H1 (cell line): ENCODE measurements around the gene GPR143. TPM values are rescaled to one million over a fixed set of nuclear protein-coding genes. Genes with fewer than 3 reads are reported as not detected.
A peak's percentile ranks its signal among the peaks of the same experiment; 100 is the strongest.

Experiments used
- CTCF ChIA-PET: fragments of 300-600 bp; sonication (Branson Sonifier 250); formaldehyde crosslinking; loops from one replicate; lab custom pipeline; 2021; ENCODE audit not compliant: partially characterized antibody; lab: Charles Lee
- POLR2A ChIA-PET: fragments of 300-600 bp; sonication (Branson Sonifier 250); formaldehyde crosslinking; loops from one replicate; lab custom pipeline; 2021; ENCODE audit warnings: inconsistent platforms; ENCODE audit not compliant: partially characterized antibody; lab: Charles Lee
- DNase-seq, 2 experiments: peaks; one replicate each; pipeline versions ENCODE4 v3.0.0 to v3.0.0-alpha.2; 2010 to 2022; ENCODE audit warnings: low spot score in 2 of 2, low read depth in 1 of 2, mixed read lengths in 1 of 2
- FAIRE-seq: peaks from 2 replicates; lab custom pipeline; 2011; peaks lifted over from hg19 to GRCh38; lab: Jason Lieb, UNC
- H2AFZ ChIP-seq: 2 replicates; pipeline ENCODE4 v1.8.1; 2012; ENCODE audit warnings: low read length, inconsistent platforms
- H2AK5ac ChIP-seq: 2 replicates; pipeline ENCODE4 v1.6.1; 2013; ENCODE audit warnings: low read depth, low read length
- H2BK120ac ChIP-seq: replicated peaks from 2 replicates; pipeline ENCODE3; 2013; ENCODE audit warnings: low read depth, low read length, inconsistent platforms
- H2BK12ac ChIP-seq: 2 replicates; pipeline ENCODE4 v1.6.1; 2013; ENCODE audit warnings: low read depth, low read length
- H2BK15ac ChIP-seq: 2 replicates; pipeline ENCODE4 v1.6.1; 2013; ENCODE audit warnings: low read length
- H2BK20ac ChIP-seq: 2 replicates; pipeline ENCODE4 v1.6.1; 2013; ENCODE audit warnings: low read length
- H2BK5ac ChIP-seq: 2 replicates; pipeline ENCODE4 v1.6.1; 2013; ENCODE audit warnings: low read depth, low read length
- H3K14ac ChIP-seq: 2 replicates; pipeline ENCODE4 v1.6.1; 2013; ENCODE audit warnings: inconsistent platforms; ENCODE audit not compliant: insufficient read length
- H3K18ac ChIP-seq: 2 replicates; pipeline ENCODE4 v1.6.1; 2013; ENCODE audit warnings: low read length; ENCODE audit errors: extremely low read depth
- H3K23ac ChIP-seq: 2 replicates; pipeline ENCODE4 v1.6.1; 2013; ENCODE audit warnings: inconsistent platforms; ENCODE audit not compliant: insufficient read length
- H3K23me2 ChIP-seq: 2 replicates; pipeline ENCODE4 v1.6.1; 2013; ENCODE audit warnings: low read depth, low read length
- H3K27ac ChIP-seq: 2 replicates; pipeline ENCODE4 v1.6.1; 2011; ENCODE audit warnings: low read depth, low read length, inconsistent platforms
- H3K27me3 ChIP-seq, 4 experiments: replicated peaks in 1 of 4; 1 replicate in 1 of 4; 2 replicates in 3 of 4; pipeline versions ENCODE4 v1.6.1 to v1.8.1; 2011 to 2013; ENCODE audit warnings: low read length in 3 of 4, mild to moderate bottlenecking in 3 of 4, inconsistent platforms in 2 of 4, mixed read lengths in 2 of 4, moderate library complexity in 1 of 4; ENCODE audit not compliant: control insufficient read depth in 3 of 4, insufficient read depth in 3 of 4; ENCODE audit errors: extremely low read depth in 1 of 4
- H3K36me3 ChIP-seq, 4 experiments: 2 replicates each; pipeline versions ENCODE4 v1.6.1 to v1.8.1; 2011 to 2013; ENCODE audit warnings: mild to moderate bottlenecking in 4 of 4, low read length in 3 of 4, moderate library complexity in 2 of 4, control low read depth in 1 of 4, inconsistent platforms in 1 of 4; ENCODE audit not compliant: insufficient read depth in 4 of 4, control insufficient read depth in 2 of 4
- H3K4ac ChIP-seq: replicated peaks from 2 replicates; pipeline ENCODE3; 2013; ENCODE audit warnings: low read length, low read depth, mixed read lengths, inconsistent platforms; ENCODE audit not compliant: insufficient read length
- H3K4me1 ChIP-seq, 4 experiments: replicated peaks in 1 of 4; 1 replicate in 1 of 4; 2 replicates in 3 of 4; pipeline versions ENCODE4 v1.6.1 to v1.8.1; 2011 to 2013; ENCODE audit warnings: low read length in 3 of 4, inconsistent platforms in 2 of 4, mixed read lengths in 1 of 4; ENCODE audit not compliant: insufficient read depth in 4 of 4, control insufficient read depth in 3 of 4
- H3K4me2 ChIP-seq, 2 experiments: 2 replicates each; pipeline versions ENCODE4 v1.6.1 to v1.8.1; 2011 to 2013; ENCODE audit warnings: low read depth in 2 of 2, low read length in 2 of 2, control low read depth in 1 of 2, inconsistent platforms in 1 of 2, mild to moderate bottlenecking in 1 of 2; ENCODE audit not compliant: insufficient read depth in 1 of 2
- H3K4me3 ChIP-seq, 4 experiments: fragments of 200-600, 300-600 bp in 1 of 4; sonication (generic), shearing (Covaris generic), sonication (Bioruptor Twin) in 1 of 4; 2 replicates each; pipeline versions ENCODE4 v1.5.1 to v1.8.1; 2011 to 2016; ENCODE audit warnings: low read length in 4 of 4, low read depth in 3 of 4, control low read depth in 2 of 4, inconsistent platforms in 2 of 4, mild to moderate bottlenecking in 2 of 4, mixed read lengths in 1 of 4, moderate library complexity in 1 of 4; ENCODE audit not compliant: insufficient read depth in 2 of 4; ENCODE audit errors: extremely low read depth in 1 of 4
- H3K56ac ChIP-seq: replicated peaks from 2 replicates; pipeline ENCODE3; 2013; ENCODE audit warnings: low read depth, mild to moderate bottlenecking, mixed read lengths, low read length, inconsistent platforms; ENCODE audit not compliant: insufficient read length
- H3K79me1 ChIP-seq: 2 replicates; pipeline ENCODE4 v1.6.1; 2013; ENCODE audit warnings: low read depth, low read length, control low read depth
- H3K79me2 ChIP-seq, 2 experiments: 2 replicates each; pipeline versions ENCODE4 v1.6.1 to v1.8.1; 2012 to 2013; ENCODE audit warnings: low read length in 2 of 2, mild to moderate bottlenecking in 2 of 2, inconsistent platforms in 1 of 2; ENCODE audit not compliant: insufficient read depth in 2 of 2, control insufficient read depth in 1 of 2
- H3K9ac ChIP-seq, 4 experiments: replicated peaks in 1 of 4; 1 replicate in 1 of 4; 2 replicates in 3 of 4; pipeline versions ENCODE4 v1.6.1 to v1.8.1; 2011 to 2013; ENCODE audit warnings: low read depth in 3 of 4, low read length in 3 of 4, control low read depth in 2 of 4, mild to moderate bottlenecking in 2 of 4, moderate library complexity in 2 of 4, inconsistent platforms in 1 of 4; ENCODE audit errors: extremely low read depth in 1 of 4
- H3K9me3 ChIP-seq, 2 experiments: 2 replicates each; pipeline versions ENCODE4 v1.6.1 to v1.8.1; 2012 to 2013; ENCODE audit warnings: mild to moderate bottlenecking in 2 of 2, moderate library complexity in 2 of 2, control low read depth in 1 of 2, inconsistent platforms in 1 of 2, low read depth in 1 of 2, low read length in 1 of 2, mixed read lengths in 1 of 2; ENCODE audit not compliant: insufficient read depth in 2 of 2
- H4K20me1 ChIP-seq, 2 experiments: replicated peaks in 1 of 2; 2 replicates each; pipeline versions ENCODE3 to v1.8.1; 2011 to 2013; ENCODE audit warnings: inconsistent platforms in 2 of 2, low read length in 2 of 2, mild to moderate bottlenecking in 1 of 2; ENCODE audit not compliant: insufficient read depth in 2 of 2, control insufficient read depth in 1 of 2
- H4K5ac ChIP-seq: 2 replicates; pipeline ENCODE4 v1.6.1; 2013; ENCODE audit warnings: low read length, low read depth, mixed read lengths, inconsistent platforms; ENCODE audit not compliant: insufficient read length
- H4K8ac ChIP-seq: 2 replicates; pipeline ENCODE4 v1.8.0; 2013; ENCODE audit warnings: mild to moderate bottlenecking, moderate library complexity, low read length, inconsistent platforms; ENCODE audit not compliant: insufficient read depth; ENCODE audit errors: extremely low read depth
- H4K91ac ChIP-seq: replicated peaks from 2 replicates; pipeline ENCODE3; 2013; ENCODE audit warnings: low read length, mixed read lengths, inconsistent platforms; ENCODE audit not compliant: insufficient read length
- CBX5 ChIP-seq: fragments of 300-800, 300-1000 bp; sonication (generic); IDR thresholded peaks from 2 replicates; pipeline ENCODE4 v1.7.1; 2016; ENCODE audit warnings: antibody characterized with exemption, low read length, low read depth
- CBX8 ChIP-seq: fragments of 300-800, 300-1000 bp; sonication (generic); IDR thresholded peaks from 2 replicates; pipeline ENCODE4 v1.7.1; 2016; ENCODE audit warnings: low read depth, low read length, borderline replicate concordance
- CTBP2 ChIP-seq: IDR thresholded peaks from 2 replicates; pipeline ENCODE4 v1.7.0; 2011; ENCODE audit warnings: borderline replicate concordance, mild to moderate bottlenecking, moderate library complexity, mixed read lengths, low read length; ENCODE audit not compliant: insufficient read depth, insufficient read length
- GABPA ChIP-seq: IDR thresholded peaks from 2 replicates; pipeline ENCODE4 v1.6.1; 2011; ENCODE audit warnings: mild to moderate bottlenecking, low read length, moderate library complexity, borderline replicate concordance; ENCODE audit not compliant: insufficient read depth
- NANOG ChIP-seq: IDR thresholded peaks from 2 replicates; pipeline ENCODE4 v1.6.1; 2011; ENCODE audit warnings: low read length, low read depth, mild to moderate bottlenecking, inconsistent platforms; ENCODE audit not compliant: insufficient read depth, poor library complexity, severe bottlenecking
- NRF1 ChIP-seq: IDR thresholded peaks from 2 replicates; pipeline ENCODE4 v1.6.1; 2011; ENCODE audit warnings: mild to moderate bottlenecking, low read depth, low read length, improper control_type of control experiment
- PHF8 ChIP-seq: fragments of 200-600 bp; sonication (generic); conservative IDR thresholded peaks from 2 replicates; pipeline ENCODE4 v1.7.1; 2012; ENCODE audit warnings: low read depth, mild to moderate bottlenecking, inconsistent platforms, low read length, moderate library complexity
- RFX5 ChIP-seq: IDR thresholded peaks from 2 replicates; pipeline ENCODE4 v1.6.1; 2011; ENCODE audit warnings: low read depth, low read length, improper control_type of control experiment, borderline replicate concordance
- RNF2 ChIP-seq: fragments of 200-900, 300-1000 bp; sonication (generic); IDR thresholded peaks from 2 replicates; pipeline ENCODE4 v1.7.1; 2016; ENCODE audit warnings: borderline replicate concordance, low read depth, mild to moderate bottlenecking, antibody characterized with exemption, low read length; ENCODE audit not compliant: poor library complexity, severe bottlenecking; ENCODE audit errors: missing control alignments
- SP2 ChIP-seq: IDR thresholded peaks from 2 replicates; pipeline ENCODE4 v1.6.1; 2012; ENCODE audit warnings: mild to moderate bottlenecking, low read length, inconsistent platforms
- TEAD4 ChIP-seq: IDR thresholded peaks from 2 replicates; pipeline ENCODE4 v1.6.1; 2012; ENCODE audit warnings: low read depth, low read length, inconsistent platforms, mixed read lengths
- WGBS, 2 experiments: shearing (Covaris generic) in 1 of 2; methylation state at CpG; one replicate each; pipeline versions ENCODE4 v1.1.6 to v1.1.7; 2013 to 2015; ENCODE audit warnings: low lambda C conversion rate in 2 of 2, mixed read lengths in 2 of 2, inconsistent platforms in 1 of 2, low coverage in 1 of 2, missing lambda C conversion rate in 1 of 2; ENCODE audit not compliant: insufficient replicate concordance in 2 of 2, insufficient coverage in 1 of 2, insufficient read length in 1 of 2; ENCODE audit errors: extremely low coverage in 1 of 2, missing lambda C conversion rate in 1 of 2; 5-methylcytosine and 5-hydroxymethylcytosine counted together
- polyA plus RNA-seq, 7 experiments: library from polyadenylated mRNA; depleted of rRNA in 3 of 7; stranded (reverse) in 5 of 7; unstranded in 2 of 7; fragments of >200 nt in 5 of 7; fragments of 200-250 nt in 2 of 7; gene quantifications; 1 replicate in 5 of 7; 2 replicates in 1 of 7; 4 replicates in 1 of 7; pipeline versions ENCODE4 v1.2.1 to v1.2.3, GENCODE V29; 2011 to 2013; ENCODE audit warnings: missing spikeins in 2 of 7, mixed read lengths in 2 of 7
- total RNA-seq: library from RNA; stranded (reverse); fragmentation: NEBNext Ultra II Directional; extraction: Animal tissue kit (Norgen Biotek cat#: 25700); gene quantifications from 2 replicates; pipeline ENCODE4 v1.2.1, GENCODE V29; 2021
- TF ChIP-seq, protein P1 (sequence below): IDR thresholded peaks from 2 replicates; pipeline ENCODE4 v1.6.1; 2011; ENCODE audit warnings: low read length, improper control_type of control experiment

The GPR143 gene
- total and polyA plus RNA-seq, 2 of the 8 experiments (the other 6 are each of a cell fraction or from before 2014, with no cell fraction given) = 18.5 to 30.7 TPM

GRCh38 chrX:9724711-9725110 is 40.9 kb downstream of the GPR143 start:
- ChIA-PET CTCF (interaction anchor here (1.0 to 1.2 kb wide), 2 partner anchors 17 to 24 kb away, joined by 3 read pairs; no protein-coding TSS in a partner anchor), POLR2A (no interaction called here)
- Histone ChIP-seq H3K4me1 (no peaks in the 10 kb centered on the region), H3K18ac (no peak overlapping the region), H4K20me1 (no peaks in the 10 kb centered on the region), H3K79me1 (no peaks in the 10 kb centered on the region), H3K4me2 (no peak overlapping the region), H3K4me3 (no peak overlapping the region), H2AK5ac (no peak overlapping the region), H3K9ac (no peak overlapping the region), H3K23ac (no peak overlapping the region), H4K5ac (no peak overlapping the region), H3K79me2 (no peaks in the 10 kb centered on the region), H3K14ac (no peak overlapping the region), H3K23me2 (no peaks in the 10 kb centered on the region), H4K8ac (no peak overlapping the region), H3K9me3 (peaks cover 8 to 11% of the 10 kb centered on the region in 2 experiments; a peak in 3 of 4 replicates), H3K36me3 (peaks cover 0 to 29% (median 12%) of the 10 kb centered on the region in 4 experiments; a peak in 5 of 8 replicates), H3K56ac (no peak overlapping the region), H2BK15ac (no peak overlapping the region), H3K4ac (no peak overlapping the region), H2BK120ac (no peak overlapping the region), H2BK20ac (no peak overlapping the region), H2BK12ac (no peak overlapping the region), H2BK5ac (no peak overlapping the region), H4K91ac (no peak overlapping the region), H3K27me3 (no peaks in the 10 kb centered on the region), H2AFZ (no peak overlapping the region), H3K27ac (no peak overlapping the region)
- FAIRE-seq (peak; percentile 90), DNase-seq (no peak)
- 87% methylated on average over 2 of the region's 2 CpGs; no CpG with 5 or more reads in 1 of the 2 experiments for WGBS, 2 experiments
- TF ChIP-seq PHF8 (no peak), NANOG (no peak), RFX5 (no peak), CTBP2 (no peak), GABPA (no peak), SP2 (no peak), CBX8 (no peak), TEAD4 (no peak), CBX5 (no peak), NRF1 (no peak), RNF2 (no peak)
- TF ChIP-seq, protein P1, sequence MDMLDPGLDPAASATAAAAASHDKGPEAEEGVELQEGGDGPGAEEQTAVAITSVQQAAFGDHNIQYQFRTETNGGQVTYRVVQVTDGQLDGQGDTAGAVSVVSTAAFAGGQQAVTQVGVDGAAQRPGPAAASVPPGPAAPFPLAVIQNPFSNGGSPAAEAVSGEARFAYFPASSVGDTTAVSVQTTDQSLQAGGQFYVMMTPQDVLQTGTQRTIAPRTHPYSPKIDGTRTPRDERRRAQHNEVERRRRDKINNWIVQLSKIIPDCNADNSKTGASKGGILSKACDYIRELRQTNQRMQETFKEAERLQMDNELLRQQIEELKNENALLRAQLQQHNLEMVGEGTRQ = no peak
